ENCODE results near the gene SPATA20. TPM values are rescaled to one million over a fixed set of nuclear protein-coding genes. Genes with fewer than 3 reads are reported as not detected.

Gene SPATA20
- total RNA-seq, 1 donor, result 50.9 TPM

GRCh38 chr17:50519141-50519834 is 27.7 kb upstream of the SPATA20 start:
- no peak for DNase-seq (ENCODE audit: low read depth in 2 of 3, low spot score in 2 of 3)

GRCh38 chr17:50520483-50520882 is 26.5 kb upstream of the SPATA20 start:
- no peak for DNase-seq (ENCODE audit: low read depth in 2 of 3, low spot score in 2 of 3)

GRCh38 chr17:50521514-50521913 is 25.5 kb upstream of the SPATA20 start:
- no peak for DNase-seq (ENCODE audit: low read depth in 2 of 3, low spot score in 2 of 3)

- DNase-seq (ENCODE audit: low read depth in 2 of 3, low spot score in 2 of 3), result no peak
Observed at GRCh38 chr17:50522766-50523165, 24.2 kb upstream of the SPATA20 start.

GRCh38 chr17:50523208-50523607 is 23.8 kb upstream of the SPATA20 start:
- DNase-seq (ENCODE audit: low read depth in 2 of 3, low spot score in 2 of 3), result no peak

GRCh38 chr17:50524838-50525237 is 22.1 kb upstream of the SPATA20 start:
- DNase-seq (ENCODE audit: low read depth in 2 of 3, low spot score in 2 of 3), result no peak

- DNase-seq (ENCODE audit: low read depth in 2 of 3, low spot score in 2 of 3), result peak in 1 of 3 donors; percentile 25
Observed at GRCh38 chr17:50527155-50527762, 19.7 kb upstream of the SPATA20 start.

GRCh38 chr17:50527949-50528474 is 19.0 kb upstream of the SPATA20 start:
- no peak for DNase-seq (ENCODE audit: low read depth in 2 of 3, low spot score in 2 of 3)

GRCh38 chr17:50529849-50530248 is 17.1 kb upstream of the SPATA20 start:
- DNase-seq (ENCODE audit: low read depth in 2 of 3, low spot score in 2 of 3), result no peak

- no peak for DNase-seq (ENCODE audit: low read depth in 2 of 3, low spot score in 2 of 3)
Observed at GRCh38 chr17:50531428-50532025, 15.4 kb upstream of the SPATA20 start.

- DNase-seq (ENCODE audit: low read depth in 2 of 3, low spot score in 2 of 3), result peak in 1 of 3 donors; percentile 21
Observed at GRCh38 chr17:50532452-50533024, 14.4 kb upstream of the SPATA20 start, which contains the start of gene EPN3. TSS of gene EPN3 (plus strand) at chr17:50532735. CDS start at chr17:50536557, 3,822 bp downstream.

- DNase-seq (ENCODE audit: low read depth in 2 of 3, low spot score in 2 of 3), result no peak
Observed at GRCh38 chr17:50533185-50533584, 13.8 kb upstream of the SPATA20 start.

- no peak for DNase-seq (ENCODE audit: low read depth in 2 of 3, low spot score in 2 of 3)
Observed at GRCh38 chr17:50533720-50534148, 13.2 kb upstream of the SPATA20 start.

GRCh38 chr17:50534222-50534978 is 12.6 kb upstream of the SPATA20 start:
- DNase-seq (ENCODE audit: low read depth in 2 of 3, low spot score in 2 of 3), result peak in 1 of 3 donors; percentile 28

GRCh38 chr17:50534979-50535326 is 12.0 kb upstream of the SPATA20 start:
- DNase-seq (ENCODE audit: low read depth in 2 of 3, low spot score in 2 of 3), result no peak

- no peak for DNase-seq (ENCODE audit: low read depth in 2 of 3, low spot score in 2 of 3)
Observed at GRCh38 chr17:50535407-50535806, 11.6 kb upstream of the SPATA20 start.

GRCh38 chr17:50536683-50537646 is 10.0 kb upstream of the SPATA20 start:
- no peak for DNase-seq (ENCODE audit: low read depth in 2 of 3, low spot score in 2 of 3)

- DNase-seq (ENCODE audit: low read depth in 2 of 3, low spot score in 2 of 3), result no peak
Observed at GRCh38 chr17:50537721-50538548, 9.0 kb upstream of the SPATA20 start.
